Endodermal cell (in vitro differentiated cells): ENCODE data around the gene ATP2A3. TPM values are rescaled to one million over a fixed set of nuclear protein-coding genes. Genes with fewer than 3 reads are reported as not detected.

Source experiments
- DNase-seq: peaks from one replicate; pipeline ENCODE4 v3.0.0-alpha.2; 2017
- H3K27ac ChIP-seq: 2 replicates; pipeline ENCODE4 v1.5.1; 2013; ENCODE audit warnings: mild to moderate bottlenecking, low read depth, low read length, moderate library complexity
- H3K27me3 ChIP-seq: 2 replicates; pipeline ENCODE4 v1.6.1; 2013; ENCODE audit warnings: mild to moderate bottlenecking, low read length, moderate library complexity; ENCODE audit not compliant: insufficient read depth, control insufficient read depth, poor library complexity, severe bottlenecking
- H3K36me3 ChIP-seq: 2 replicates; pipeline ENCODE4 v1.7.0; 2013; ENCODE audit warnings: mild to moderate bottlenecking, low read length, moderate library complexity; ENCODE audit not compliant: control insufficient read depth, insufficient read depth
- H3K4me1 ChIP-seq: one replicate; pipeline ENCODE4 v1.7.0; 2013; ENCODE audit warnings: low read length; ENCODE audit not compliant: control insufficient read depth, insufficient read depth
- H3K4me3 ChIP-seq: 2 replicates; pipeline ENCODE4 v1.5.1; 2013; ENCODE audit warnings: mild to moderate bottlenecking, low read length, moderate library complexity
- H3K9ac ChIP-seq: 2 replicates; pipeline ENCODE4 v1.6.1; 2013; ENCODE audit warnings: mild to moderate bottlenecking, low read length, moderate library complexity; ENCODE audit not compliant: poor library complexity, severe bottlenecking; ENCODE audit errors: extremely low read depth
- H3K9me3 ChIP-seq: 2 replicates; pipeline ENCODE4 v1.6.1; 2013; ENCODE audit warnings: mild to moderate bottlenecking, low read length, moderate library complexity; ENCODE audit not compliant: control insufficient read depth
- H3K27ac Mint-ChIP-seq: 2 replicates; pipeline ENCODE4 v1.8.0; 2020; ENCODE audit warnings: mixed read lengths
- H3K27me3 Mint-ChIP-seq: 2 replicates; pipeline ENCODE4 v1.8.0; 2021; ENCODE audit warnings: mild to moderate bottlenecking, mixed read lengths; ENCODE audit not compliant: insufficient read depth
- H3K36me3 Mint-ChIP-seq: 2 replicates; pipeline ENCODE4 v1.8.0; 2020; ENCODE audit warnings: low read depth, mixed read lengths
- H3K4me1 Mint-ChIP-seq: 2 replicates; pipeline ENCODE4 v1.8.0; 2020; ENCODE audit warnings: mixed read lengths
- H3K4me3 Mint-ChIP-seq: 2 replicates; pipeline ENCODE4 v1.8.0; 2020; ENCODE audit warnings: mild to moderate bottlenecking, moderate library complexity, mixed read lengths
- H3K9me3 Mint-ChIP-seq: 2 replicates; pipeline ENCODE4 v1.8.0; 2020; ENCODE audit warnings: mild to moderate bottlenecking, mixed read lengths
- CTCF ChIP-seq: fragments of 200-600 bp; sonication (generic); conservative IDR thresholded peaks from 2 replicates; pipeline ENCODE4 v1.5.0; 2021; ENCODE audit warnings: antibody characterized with exemption, mild to moderate bottlenecking
- whole genome bisulfite sequencing, 2 experiments: methylation state at CpG; one replicate each; pipeline versions ENCODE4 v1.1.5 to v1.1.7; 2013; ENCODE audit warnings: missing lambda C conversion rate in 2 of 2, mixed read lengths in 1 of 2; ENCODE audit not compliant: insufficient coverage in 1 of 2, insufficient read length in 1 of 2; 5-methylcytosine and 5-hydroxymethylcytosine counted together
- total RNA-seq, 2 donors: library from RNA; stranded (reverse); fragmentation: NEBNext Ultra II Directional in 1 of 2; extraction: Animal tissue kit (Norgen Biotek cat#: 25700) in 1 of 2; gene quantifications; 2 replicates in 1 of 2; 3 replicates in 1 of 2; pipeline ENCODE4 v1.2.1, GENCODE V29; 2021

ATP2A3 gene
- total RNA-seq, 2 donors from 2014 or later = 1.4 to 3.7 TPM

GRCh38 chr17:3893003-3893719 is 71.1 kb downstream of the ATP2A3 start, which contains the start of gene CAMKK1:
Gene CAMKK1, minus strand, starts transcription at chr17:3893053. Its CDS starts 7,366 bp downstream, at chr17:3885687.
- H3K36me3 Mint-ChIP-seq = no peaks in the 10 kb centered on the region
- H3K27me3 Mint-ChIP-seq = peaks cover 36% of the 10 kb centered on the region
- Histone ChIP-seq H3K27me3 (peaks cover 24% of the 10 kb centered on the region), H3K27ac (no peak within 1 kb of the TSS), H3K9ac (no peak within 1 kb of the TSS), H3K36me3 (no peaks in the 10 kb centered on the region), H3K9me3 (no peaks in the 10 kb centered on the region), H3K4me1 (no peaks in the 10 kb centered on the region), H3K4me3 (peak within 1 kb of the TSS; percentile 70)
- peak within 1 kb of the TSS; percentile 89 for H3K27ac Mint-ChIP-seq
- TF ChIP-seq CTCF = peak; percentile 32
- peak; percentile 98 for DNase-seq
- peaks cover 20% of the 10 kb centered on the region for H3K4me1 Mint-ChIP-seq
- WGBS, 2 experiments = 2 to 3% methylated on average over 24 to 74 of the region's 75 CpGs
- no peaks in the 10 kb centered on the region for H3K9me3 Mint-ChIP-seq
- H3K4me3 Mint-ChIP-seq = peak within 1 kb of the TSS; percentile 69

- peak; percentile 48 for TF ChIP-seq CTCF
- Mint-ChIP-seq H3K27me3 (peaks cover 36% of the 10 kb centered on the region), H3K4me1 (peaks cover 20% of the 10 kb centered on the region), H3K27ac (no peak overlapping the region), H3K36me3 (no peaks in the 10 kb centered on the region), H3K9me3 (no peaks in the 10 kb centered on the region), H3K4me3 (peak overlapping the region; percentile 69)
- H3K4me1 ChIP-seq = no peaks in the 10 kb centered on the region
- H3K4me3 ChIP-seq = peak overlapping the region; percentile 67
- DNase-seq = peak; percentile 86
- no peaks in the 10 kb centered on the region for H3K36me3 ChIP-seq
- 1 to 3% methylated on average over 12 to 96 of the region's 96 CpGs for WGBS, 2 experiments
- H3K9me3 ChIP-seq = no peaks in the 10 kb centered on the region
- H3K27ac ChIP-seq = no peak overlapping the region
- H3K9ac ChIP-seq = no peak overlapping the region
- peaks cover 24% of the 10 kb centered on the region for H3K27me3 ChIP-seq
Observed at GRCh38 chr17:3892095-3892998, 71.9 kb downstream of the ATP2A3 start.

GRCh38 chr17:3891626-3892094 is 72.6 kb downstream of the ATP2A3 start:
- no peak for TF ChIP-seq CTCF
- Mint-ChIP-seq H3K27ac (no peak overlapping the region), H3K36me3 (no peaks in the 10 kb centered on the region), H3K4me1 (peaks cover 20% of the 10 kb centered on the region), H3K27me3 (peaks cover 39% of the 10 kb centered on the region), H3K4me3 (peak overlapping the region; percentile 69), H3K9me3 (no peaks in the 10 kb centered on the region)
- Histone ChIP-seq H3K4me1 (no peaks in the 10 kb centered on the region), H3K36me3 (no peaks in the 10 kb centered on the region), H3K9ac (no peak overlapping the region), H3K27me3 (peaks cover 24% of the 10 kb centered on the region), H3K9me3 (no peaks in the 10 kb centered on the region), H3K27ac (no peak overlapping the region), H3K4me3 (peak overlapping the region; percentile 67)
- 28 to 29% methylated on average over 11 to 12 of the region's 12 CpGs for WGBS, 2 experiments
- DNase-seq = peak; percentile 87
